Activated CD4-positive, alpha-beta T cell treated with anti-CD3 and anti-CD28 coated beads, Interleukin-2, Interleukin-4, amounts not matched to agents 100 ng/mL and 50 ng/mL, durations not matched to agents 16 hours and 8 hours (primary cell): ENCODE data around the gene KMT5B.

Experiments
- DNase-seq: peaks from one replicate; pipeline ENCODE4 v3.0.0-alpha.2; 2020; ENCODE audit warnings: low spot score

KMT5B gene

DNA sequence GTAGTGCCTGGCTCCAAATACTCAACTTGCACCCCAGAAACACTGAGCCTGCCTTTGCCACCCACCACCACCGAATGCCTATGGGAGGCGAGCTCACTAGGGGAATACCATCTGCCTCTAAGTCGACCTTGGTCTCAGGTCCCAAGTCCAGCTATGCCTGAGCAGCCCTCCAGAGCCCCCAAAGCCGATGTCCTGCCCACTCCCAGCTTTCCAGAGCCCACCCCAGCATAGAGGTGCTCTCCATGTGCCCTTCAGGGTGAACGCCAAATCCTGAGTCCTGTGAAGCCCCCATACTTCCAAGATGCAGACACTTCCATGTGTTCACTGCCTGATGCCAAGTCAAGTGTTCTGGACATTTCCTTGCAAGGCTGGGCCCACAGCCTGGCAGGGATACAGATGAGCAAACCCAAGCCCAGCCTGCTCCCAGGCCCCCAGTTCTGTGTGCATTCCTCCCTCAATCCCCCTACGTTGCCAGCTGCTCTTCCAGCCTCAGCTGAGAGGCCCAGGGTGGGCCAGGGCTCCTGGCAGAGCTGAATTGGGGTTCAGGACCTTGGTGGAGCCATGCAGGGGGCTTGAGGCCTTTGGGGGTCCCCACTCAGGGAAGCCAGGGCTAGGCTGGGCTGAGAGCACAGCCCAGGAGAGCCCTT, 2.6 kb upstream of the KMT5B start:
- no peak for DNase-seq

DNA sequence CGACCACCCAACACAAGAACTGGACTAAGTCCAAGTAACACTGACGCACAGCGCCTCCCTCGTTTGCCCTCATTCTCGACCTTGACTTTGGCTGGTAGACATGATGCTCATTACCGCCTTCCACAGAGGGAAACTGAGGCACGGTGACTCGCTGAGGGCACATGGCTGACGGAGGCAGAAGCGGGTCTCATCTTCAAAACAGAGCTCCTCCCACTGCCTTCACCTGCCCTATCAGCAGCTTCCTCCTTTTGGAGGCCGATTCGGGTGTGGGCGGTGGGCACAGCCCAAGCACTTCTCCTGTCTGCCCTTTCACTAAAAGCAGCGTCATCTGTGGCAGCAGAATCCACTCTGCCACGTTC, 2.0 kb upstream of the KMT5B start:
- no peak for DNase-seq

DNA sequence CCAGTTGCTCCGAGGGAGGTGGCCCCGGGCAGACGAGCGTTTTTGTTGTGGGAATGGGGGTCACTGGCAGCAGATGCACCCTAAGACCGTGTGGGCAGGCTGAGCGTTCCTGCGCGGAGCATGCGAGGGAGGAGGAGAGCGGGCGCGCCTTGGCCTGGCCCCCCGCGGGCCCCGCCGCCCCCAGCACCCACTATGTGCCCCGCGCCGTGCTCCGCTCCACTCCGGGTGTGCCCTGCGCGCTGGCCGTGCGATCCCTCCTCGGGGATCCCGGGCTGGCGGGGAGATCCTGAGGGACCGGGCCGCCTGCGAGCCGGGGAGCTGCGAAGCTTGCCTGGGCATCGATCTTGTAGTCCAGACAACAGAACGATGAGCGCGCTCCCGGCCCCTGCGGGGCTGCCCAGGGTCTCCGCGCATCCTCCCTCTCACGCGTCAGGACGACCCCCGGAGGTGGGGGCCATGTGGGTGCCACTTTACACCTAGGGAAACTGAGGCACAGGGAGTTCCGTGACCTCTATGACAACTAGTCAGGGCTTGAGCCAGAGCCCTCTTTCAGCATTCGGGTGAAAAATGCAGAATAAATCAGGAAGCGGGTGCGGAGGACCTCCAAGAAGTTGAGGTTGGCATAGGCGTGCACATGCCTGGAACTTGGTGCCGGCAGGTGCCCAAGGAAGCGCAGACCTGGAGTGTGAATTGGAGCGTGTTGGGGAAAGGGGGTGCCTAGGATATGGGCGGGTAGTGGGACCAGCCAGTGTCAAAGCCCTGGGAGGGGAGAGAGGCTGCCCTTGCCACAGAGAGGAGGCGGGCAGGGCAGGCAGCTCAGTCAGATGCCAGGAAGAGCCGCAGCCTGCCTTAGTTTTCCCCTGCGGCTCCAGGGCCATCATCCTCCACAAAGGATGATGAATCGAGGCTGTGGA, 1.3 kb upstream of the KMT5B start:
- no peak for DNase-seq

DNA sequence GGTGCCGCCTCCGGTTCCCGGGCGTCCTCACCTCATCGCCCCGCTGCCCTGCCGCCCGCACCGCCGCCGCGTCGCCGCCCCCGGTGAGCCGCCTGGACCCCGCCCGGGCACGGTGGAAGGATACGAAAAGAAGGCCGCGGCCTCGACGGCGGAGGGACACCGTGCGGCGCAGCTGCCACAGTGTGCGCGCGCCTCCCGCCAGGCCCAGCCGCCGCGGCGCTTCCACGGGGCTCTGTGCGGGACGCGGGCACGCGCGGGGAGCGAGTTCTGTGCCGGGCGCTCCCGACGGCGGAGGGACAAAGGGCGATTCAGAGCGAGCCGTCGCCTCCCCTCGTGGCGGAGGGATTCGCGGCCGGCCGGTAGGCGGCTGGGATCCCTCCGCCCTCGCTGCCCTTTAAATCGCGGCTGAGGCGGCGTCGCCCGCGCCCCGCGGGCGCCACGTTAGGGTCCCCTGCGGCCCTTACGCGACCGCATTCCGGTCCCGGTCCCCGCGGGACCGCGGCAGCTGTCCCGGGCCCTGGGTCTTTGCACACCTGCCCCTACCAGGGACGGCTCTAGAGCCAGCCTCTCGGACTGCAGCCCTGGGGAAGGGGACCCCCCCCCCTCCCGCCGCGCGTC, 568 bp upstream of the KMT5B start:
- DNase-seq, result peak; percentile 61

DNA sequence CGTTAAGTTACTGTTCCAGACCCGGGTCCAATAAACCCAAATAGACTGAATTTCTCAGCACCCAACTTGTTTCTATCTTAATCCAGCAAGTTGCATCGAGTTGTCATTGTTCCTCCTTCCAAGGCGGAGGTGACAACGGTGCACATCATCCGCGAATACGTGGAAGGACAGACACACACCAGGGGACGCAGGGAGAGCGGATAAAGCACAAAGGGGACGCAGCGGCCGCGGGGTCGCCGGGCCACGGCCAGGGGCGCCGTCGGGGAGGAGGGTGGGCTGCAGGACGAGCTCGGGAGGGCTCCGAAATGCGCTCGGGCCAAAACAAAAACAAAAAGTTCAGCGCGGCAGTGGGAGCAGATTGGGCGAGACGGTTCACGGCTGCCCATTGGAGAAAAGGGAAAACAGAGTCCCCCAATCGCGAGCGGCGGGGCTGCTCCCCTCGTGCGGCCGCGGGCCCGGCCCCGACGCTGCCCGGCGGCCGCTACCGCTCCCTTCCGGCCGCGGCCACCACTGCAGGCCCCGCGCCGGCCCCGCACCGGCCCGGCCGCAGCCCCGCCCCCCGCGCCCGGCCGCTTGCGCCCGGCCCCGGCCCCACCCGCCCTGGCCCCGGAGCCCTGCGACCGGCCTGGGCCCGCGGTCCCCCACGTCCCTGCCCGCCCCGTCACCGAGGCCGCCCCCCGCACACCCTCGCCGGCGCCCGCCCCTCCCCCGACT, 518 bp downstream of the KMT5B start:
- peak; percentile 55 for DNase-seq

DNA sequence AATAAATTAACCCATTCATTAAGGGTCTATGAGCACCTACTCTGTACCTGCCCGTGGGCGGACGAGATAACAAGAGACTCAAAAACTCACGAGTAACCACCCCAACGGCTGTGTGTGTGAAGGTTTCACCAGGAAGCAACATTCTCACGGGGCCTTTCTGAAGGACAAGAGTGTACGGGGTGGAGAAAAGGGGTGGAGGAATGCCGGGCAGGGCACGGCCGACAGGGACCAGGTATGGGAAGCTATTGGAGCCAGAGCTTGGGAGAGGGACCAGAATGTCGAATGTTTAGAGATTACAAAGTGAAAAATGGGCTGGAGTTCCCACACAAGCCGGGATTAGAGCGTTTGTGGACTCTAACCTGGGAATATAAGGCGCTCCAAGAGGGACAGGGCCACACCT, 1.6 kb downstream of the KMT5B start:
- no peak for DNase-seq

DNA sequence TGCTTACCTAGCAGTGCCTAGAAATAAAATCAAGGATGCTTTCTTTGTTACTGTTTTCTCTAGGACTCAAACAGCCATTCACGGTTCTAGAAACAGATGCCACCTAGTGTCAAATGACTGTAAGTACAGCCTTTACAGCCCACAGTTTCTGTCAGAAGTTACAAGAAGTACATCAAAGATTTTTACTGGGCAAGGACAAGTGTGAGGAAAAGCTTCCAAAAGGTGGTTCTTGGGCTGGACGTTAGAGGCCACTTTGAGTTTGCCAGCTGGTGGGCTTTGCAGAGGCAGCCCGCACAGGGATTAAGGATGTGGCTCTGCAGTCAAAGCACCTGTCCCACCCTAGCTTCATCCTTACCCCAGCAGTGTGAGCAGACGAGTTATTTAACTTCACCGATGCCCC, 6.9 kb downstream of the KMT5B start:
- peak; percentile 60 for DNase-seq

DNA sequence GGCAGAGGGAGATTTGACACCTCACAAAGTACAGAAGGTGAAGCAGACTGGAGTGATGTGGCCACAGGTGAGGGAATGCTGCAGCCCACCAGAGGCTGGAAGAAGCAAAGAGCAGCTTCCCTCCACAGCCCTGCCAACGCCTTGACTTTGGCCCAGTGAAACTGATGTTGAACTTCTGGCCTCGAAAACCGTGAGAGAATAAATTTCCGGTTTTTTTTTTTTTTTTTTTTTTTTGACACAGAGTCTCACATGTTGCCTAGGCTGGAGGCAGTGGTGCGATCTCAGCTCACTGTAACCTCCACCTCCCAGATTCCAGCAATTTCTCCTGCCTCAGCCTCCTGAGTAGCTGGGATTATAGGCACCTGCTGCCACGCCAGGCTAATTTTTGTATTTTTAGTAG, 8.7 kb downstream of the KMT5B start:
- DNase-seq, result no peak

DNA sequence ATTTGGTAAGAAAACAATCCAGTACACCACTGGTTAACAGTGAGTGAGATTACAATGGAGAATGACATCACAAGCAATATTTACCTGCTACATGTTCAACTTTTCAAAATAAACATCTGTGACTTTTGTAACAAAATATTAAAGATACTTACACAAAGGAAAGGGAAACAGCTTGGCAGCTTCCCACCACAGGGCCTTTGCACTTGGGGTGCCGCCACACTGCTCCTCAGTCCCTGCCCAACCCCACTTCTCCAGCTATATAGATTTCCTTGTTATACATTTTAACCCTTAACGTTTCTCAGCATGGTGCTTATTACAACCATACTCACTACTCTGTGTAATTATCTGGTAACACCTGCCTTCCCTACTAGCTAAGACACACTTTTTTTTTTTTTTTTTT, 10.9 kb downstream of the KMT5B start:
- no peak for DNase-seq

DNA sequence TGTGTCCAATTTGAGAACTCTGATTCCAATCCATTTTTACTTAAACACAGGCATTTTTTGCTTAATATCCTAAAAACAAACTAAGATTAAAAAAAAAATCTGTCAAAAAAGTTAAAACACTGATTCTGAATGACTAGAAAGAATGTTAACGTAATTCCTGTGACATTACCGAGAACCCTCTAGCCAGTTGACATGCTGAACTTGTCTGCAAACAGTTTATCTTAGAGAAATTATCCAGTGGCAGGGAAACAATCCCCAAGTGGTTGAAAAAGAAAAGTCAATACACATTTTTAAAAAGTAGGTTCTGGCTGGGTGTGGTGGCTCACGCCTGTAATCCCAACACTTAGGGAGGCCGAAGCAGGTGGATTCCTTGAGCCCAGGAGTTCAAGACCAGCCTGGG, 11.6 kb downstream of the KMT5B start:
- DNase-seq, result no peak

DNA sequence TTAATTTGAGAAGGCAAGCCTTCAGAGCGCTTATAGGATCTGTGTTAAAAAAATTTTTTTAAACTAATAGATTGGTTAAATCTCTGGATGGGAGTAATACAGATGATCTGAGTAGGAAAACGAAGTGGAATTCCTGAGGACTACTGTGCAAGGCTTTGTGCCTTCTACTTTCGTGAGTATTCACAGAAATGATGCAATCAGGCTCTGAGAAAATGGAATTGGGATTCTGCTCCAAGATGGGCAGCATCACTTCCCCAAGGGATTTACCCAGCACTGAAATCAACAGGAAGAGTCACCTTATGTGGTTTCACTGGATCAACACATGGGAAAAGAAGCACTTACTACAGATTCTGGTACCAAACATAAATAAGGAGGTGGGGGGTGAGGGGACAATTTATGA, 12.5 kb downstream of the KMT5B start:
- no peak for DNase-seq

DNA sequence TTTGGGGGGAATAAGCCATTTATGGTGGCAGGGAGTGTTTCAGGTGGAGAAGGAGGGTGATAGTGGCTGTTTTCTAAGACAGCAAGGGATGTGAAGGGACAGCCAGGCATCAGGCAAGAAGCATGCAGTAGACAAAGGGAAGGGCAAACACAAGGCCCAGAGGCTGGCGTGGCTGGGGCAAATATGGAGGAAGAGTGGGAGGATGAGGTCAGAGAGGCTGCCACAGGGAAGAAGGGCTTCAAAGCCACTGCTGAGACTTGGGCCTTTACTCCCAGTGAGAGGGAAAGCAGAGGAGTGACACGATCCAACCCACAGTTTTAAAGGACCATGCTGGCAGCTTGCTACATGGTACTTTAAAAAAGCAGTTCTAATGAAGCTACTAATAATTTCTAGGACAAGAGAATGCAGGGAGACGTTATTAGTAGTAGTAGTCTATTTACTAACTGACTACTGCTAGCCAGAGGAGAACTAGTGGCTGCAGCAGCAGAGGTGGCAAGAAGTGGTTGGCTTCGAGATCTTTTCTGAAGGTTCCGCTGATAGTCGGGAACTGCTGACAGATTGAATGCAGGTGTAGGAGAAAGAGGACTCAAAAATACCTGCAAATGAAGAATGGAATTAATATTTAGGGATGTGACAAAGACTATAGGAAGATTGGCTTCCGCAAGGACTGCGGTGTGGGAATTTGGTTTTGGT, 13.7 kb downstream of the KMT5B start:
- no peak for DNase-seq

DNA sequence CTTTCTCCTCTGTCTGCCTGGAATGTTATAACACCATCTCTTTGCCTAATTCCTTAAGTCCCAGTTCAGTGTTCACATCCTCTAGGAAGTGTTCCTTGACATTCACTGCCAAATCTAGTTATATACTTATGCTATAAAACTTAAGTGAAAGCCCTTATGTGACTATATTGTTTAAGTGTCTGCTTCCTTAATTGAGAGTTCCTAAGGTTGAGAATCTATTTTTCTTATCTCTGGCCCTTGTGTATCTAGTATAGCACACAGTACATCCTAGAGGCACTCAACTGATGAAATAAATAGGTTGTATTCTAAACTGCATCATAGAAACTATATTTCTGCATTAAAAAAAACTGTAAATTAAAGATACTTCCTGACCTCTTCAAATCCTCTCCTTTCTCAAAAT, 16.9 kb downstream of the KMT5B start:
- DNase-seq, result no peak

DNA sequence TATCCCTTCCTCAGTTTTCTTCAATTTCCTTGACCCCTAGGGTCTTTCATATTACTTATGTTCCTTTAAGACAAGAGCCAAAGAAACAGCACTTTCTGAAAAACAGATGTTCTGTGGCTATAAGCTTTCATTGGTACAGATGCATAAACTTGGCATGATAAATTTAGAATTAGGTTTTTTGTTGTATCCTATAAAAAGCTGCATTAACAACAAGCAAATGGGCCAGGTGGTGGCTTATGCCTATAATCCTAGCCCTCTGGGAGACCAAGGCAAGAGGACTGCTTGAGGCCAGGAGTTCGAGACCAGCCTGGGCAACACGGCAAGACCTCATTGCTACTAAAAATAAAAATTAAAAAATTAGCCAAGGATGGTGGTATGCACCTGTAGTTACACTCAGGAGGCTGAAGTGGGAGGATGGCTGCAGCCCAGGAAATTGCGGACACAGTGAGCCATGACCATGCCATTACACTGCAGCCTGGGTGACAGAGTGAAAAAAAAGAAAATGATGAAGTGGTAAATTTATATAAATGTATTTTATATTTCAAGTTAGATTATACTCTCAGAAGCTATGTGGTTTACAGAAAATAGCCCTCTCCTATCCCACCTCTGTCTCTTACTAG, 18.3 kb downstream of the KMT5B start:
- no peak for DNase-seq

DNA sequence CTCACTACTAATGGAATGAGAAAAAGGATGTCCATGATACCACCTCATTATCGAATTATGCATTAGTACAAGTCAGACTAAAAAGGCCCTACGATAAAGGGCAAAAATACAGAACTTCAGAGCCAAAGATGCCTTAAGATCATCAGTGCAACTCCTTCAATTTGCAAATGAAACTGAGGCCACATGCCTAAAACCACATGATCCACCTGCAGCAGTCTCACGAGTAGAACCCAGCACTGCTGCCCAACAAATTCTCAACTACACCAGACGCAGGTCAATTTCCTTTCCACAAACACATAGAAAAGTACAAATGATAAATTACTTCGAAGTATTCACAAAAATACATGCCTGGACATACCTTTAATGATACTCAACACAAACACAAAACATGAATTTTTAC, 20.1 kb downstream of the KMT5B start:
- no peak for DNase-seq

DNA sequence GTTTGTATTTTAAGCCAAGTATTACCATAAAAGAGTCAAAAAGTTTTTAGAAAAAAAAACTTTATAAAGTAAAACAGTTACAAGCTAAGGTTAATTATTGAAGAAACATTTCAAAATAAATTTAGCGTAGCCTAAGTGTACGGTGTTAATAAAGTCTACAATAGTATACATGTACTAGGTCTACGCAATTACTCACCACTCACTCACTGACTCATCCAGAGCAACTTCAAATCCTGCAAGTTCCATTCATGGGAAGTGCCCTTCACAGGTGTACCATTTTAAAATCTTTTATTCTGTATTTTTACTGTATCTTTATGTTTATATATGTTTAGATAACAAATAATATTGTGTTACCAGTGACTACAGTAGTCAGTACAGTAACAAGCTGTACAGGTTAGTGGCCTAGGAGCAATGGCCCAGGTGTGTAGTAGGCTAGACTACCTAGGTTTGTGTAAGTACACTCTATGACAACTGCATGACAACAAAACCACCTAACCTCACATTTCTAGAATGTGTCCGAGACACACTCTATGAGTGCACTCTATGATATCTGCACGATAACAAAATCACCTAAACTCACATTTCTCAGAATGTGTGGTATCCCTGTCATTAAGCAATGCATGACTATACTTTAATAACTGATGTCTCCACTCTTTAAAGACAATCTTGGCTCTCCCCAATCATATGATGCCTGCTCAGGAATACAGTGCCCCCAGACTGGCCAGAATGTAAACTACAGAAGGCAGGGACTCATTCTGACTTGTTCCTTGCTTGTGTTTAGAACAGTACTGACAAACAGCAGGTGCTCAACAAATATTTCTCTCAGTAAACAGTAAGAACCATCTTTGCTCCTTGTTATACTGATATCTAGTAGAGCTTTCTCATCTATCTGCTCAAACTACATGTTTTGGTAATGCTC, 21.2 kb downstream of the KMT5B start:
- DNase-seq, result no peak

DNA sequence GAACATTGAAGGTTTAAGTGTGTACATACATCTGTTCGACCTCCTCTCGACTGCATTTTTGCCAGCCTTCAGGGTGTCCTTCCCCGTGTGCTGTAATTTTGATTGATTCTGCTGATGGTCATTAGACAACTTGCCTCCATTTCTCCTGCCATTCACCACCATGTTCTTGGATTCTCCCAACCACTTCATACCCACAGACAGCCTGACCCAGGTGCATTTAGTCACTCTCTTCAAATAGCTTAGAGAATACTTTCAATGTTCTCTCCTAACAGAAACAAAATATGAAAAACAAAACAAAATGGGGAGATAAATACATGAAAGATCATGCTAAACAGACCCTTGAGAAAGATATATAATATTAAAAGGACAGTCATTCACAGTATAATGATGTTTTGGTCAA, 23.2 kb downstream of the KMT5B start:
- DNase-seq, result no peak

DNA sequence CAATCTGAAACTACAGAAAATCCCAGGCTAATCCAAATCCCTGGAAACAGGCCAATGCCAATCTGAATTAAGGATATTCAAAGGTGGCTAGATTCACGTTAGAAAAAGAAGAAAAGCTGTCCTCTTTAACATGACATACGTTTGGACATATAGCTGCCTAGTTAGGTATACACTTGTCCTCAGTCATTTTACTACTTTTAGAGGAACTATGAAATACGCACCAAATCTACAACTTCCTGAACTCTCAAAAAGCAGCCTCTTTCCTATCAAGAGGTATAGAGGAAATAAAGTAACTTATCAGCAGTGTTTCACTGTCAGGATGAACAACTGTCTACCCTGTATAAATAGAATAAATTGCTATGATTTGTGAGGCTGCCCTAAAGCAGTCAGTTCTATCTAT, 24.0 kb downstream of the KMT5B start:
- no peak for DNase-seq

DNA sequence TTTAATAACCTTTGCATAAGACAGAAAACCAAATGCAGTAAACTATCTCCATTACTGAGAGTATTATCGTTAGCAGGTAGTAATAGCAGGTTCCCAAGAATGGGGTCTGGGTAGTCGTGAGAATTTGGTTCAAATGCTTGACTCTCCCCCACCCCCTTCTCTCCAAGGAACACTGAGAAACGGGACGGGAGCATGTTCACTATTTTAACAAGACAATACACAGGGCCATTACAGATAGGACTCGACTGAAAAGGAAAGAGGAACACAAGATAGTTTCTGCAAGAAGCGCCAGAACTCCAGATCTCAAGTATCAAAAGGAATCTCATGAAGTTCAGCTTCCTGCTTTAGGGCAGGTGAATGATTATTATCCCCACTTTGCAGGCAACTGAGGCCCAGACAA, 27.0 kb downstream of the KMT5B start:
- no peak for DNase-seq

DNA sequence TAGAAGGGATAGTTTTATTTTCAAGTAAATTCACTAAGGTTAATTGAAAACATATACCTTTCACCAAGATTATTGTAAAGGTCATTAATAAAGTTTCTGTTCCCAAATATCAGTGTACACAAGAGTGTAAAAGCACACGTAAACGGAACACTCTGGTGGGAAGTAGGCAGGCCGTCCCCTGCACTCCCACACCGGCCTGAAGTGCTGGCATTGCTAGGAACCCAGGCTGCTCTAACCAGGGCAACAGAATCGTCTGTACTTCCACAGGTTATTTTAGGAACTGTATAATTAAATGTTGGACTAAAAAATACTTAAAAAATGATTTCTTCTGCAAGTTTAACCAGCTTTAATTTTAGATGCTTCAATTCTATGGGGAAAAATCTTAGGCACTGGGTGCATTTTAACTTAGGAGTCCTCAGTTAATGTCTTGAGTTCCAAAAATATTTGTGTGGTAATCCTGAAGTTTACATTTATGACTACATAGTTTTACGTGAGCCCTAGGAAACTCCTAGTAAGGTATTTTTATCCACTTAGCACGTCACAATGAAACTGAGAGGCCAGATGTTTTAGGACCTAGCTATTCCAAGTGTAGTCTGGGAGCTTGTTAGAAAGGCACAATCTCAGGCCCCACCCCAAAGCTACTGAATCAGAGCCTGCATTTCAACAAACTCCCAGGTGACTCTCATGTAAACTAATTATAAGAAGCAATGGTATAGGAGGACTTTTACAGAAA, 31.2 kb downstream of the KMT5B start:
- DNase-seq, result no peak
